A673 (cell line): ENCODE data around the gene PXDC1.

ENCODE experiments used
- EZH2 ChIP-seq: fragments of 200-600 bp; sonication (generic); IDR thresholded peaks from 2 replicates; pipeline ENCODE4 v1.6.1; 2017; ENCODE audit warnings: borderline replicate concordance, low read depth, mild to moderate bottlenecking, mixed read lengths, antibody characterized with exemption, low read length; ENCODE audit not compliant: poor library complexity, severe bottlenecking
- TF ChIP-seq, protein P1 (sequence below): fragments of 300-800, 200-600 bp; sonication (generic); conservative IDR thresholded peaks from 2 replicates; pipeline ENCODE4 v1.5.1; 2017; ENCODE audit warnings: low read depth, mild to moderate bottlenecking, antibody characterized with exemption, low read length, moderate library complexity, mixed read lengths

DNA sequence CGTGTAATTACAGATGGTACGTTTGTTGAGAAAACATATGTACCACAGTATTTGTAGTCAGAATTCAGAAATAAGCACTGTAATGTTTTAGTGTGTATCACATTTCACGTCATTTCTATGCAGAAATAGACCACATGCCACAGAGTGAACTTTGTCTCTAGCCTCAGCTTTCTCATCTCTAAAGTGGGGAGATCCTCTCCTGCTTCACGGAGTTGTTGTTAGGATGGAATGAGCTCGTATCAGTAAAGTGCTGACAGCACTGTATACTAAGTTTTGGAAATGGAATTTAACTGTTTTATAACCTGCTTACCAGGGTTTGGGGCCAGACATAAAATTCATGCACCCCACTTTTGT lies 34.2 kb upstream of the PXDC1 start:
- TF ChIP-seq, protein P1, sequence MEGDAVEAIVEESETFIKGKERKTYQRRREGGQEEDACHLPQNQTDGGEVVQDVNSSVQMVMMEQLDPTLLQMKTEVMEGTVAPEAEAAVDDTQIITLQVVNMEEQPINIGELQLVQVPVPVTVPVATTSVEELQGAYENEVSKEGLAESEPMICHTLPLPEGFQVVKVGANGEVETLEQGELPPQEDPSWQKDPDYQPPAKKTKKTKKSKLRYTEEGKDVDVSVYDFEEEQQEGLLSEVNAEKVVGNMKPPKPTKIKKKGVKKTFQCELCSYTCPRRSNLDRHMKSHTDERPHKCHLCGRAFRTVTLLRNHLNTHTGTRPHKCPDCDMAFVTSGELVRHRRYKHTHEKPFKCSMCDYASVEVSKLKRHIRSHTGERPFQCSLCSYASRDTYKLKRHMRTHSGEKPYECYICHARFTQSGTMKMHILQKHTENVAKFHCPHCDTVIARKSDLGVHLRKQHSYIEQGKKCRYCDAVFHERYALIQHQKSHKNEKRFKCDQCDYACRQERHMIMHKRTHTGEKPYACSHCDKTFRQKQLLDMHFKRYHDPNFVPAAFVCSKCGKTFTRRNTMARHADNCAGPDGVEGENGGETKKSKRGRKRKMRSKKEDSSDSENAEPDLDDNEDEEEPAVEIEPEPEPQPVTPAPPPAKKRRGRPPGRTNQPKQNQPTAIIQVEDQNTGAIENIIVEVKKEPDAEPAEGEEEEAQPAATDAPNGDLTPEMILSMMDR: no peak
- no peak for TF ChIP-seq EZH2
